ENCODE results near the gene DNASE2.

GRCh38 chr19:12866416-12867119 is 14.7 kb downstream of the DNASE2 start:
- no peak for TF ChIP-seq CTCF (IDR thresholded peaks at IDR 0.05; ENCODE audit: low read depth, low read length)
- no peak for TF ChIP-seq EZH2phosphoT487 (IDR thresholded peaks at IDR 0.05; ENCODE audit: low read depth)

Data from OCI-LY3 (cell line).